ENCODE data around the gene CBFA2T2.
"Not testable (repeated sequence)": the region's sequence is repeated elsewhere in the genome, so short reads cannot be mapped to it uniquely, and the experiment has no call there.

CBFA2T2 gene

DNA sequence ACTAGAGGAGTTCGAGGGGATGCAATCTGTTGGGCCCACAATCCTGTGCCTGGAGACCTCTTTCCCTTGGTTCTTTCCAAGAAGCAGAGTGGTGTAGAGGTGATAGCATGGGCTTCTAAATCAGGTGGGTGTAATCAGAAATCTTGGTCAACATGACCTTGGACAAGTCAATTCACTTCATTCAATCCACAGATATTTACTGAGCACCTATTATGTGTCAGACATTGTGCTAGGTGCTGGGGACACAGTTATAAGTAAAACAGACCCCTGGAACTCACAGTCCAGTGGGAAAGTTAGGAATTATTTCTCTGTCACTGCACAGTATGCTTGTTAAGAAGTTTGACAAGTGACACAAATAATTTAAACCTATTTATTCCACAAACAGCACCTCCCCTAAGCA, 199.6 kb downstream of the CBFA2T2 start:
- no peak for DNase-seq (ENCODE audit: low spot score)
- TF ChIP-seq, protein P1, sequence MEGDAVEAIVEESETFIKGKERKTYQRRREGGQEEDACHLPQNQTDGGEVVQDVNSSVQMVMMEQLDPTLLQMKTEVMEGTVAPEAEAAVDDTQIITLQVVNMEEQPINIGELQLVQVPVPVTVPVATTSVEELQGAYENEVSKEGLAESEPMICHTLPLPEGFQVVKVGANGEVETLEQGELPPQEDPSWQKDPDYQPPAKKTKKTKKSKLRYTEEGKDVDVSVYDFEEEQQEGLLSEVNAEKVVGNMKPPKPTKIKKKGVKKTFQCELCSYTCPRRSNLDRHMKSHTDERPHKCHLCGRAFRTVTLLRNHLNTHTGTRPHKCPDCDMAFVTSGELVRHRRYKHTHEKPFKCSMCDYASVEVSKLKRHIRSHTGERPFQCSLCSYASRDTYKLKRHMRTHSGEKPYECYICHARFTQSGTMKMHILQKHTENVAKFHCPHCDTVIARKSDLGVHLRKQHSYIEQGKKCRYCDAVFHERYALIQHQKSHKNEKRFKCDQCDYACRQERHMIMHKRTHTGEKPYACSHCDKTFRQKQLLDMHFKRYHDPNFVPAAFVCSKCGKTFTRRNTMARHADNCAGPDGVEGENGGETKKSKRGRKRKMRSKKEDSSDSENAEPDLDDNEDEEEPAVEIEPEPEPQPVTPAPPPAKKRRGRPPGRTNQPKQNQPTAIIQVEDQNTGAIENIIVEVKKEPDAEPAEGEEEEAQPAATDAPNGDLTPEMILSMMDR (IDR thresholded peaks at IDR 0.05; ENCODE audit: extremely low read depth, missing control alignments) = no peak

DNA sequence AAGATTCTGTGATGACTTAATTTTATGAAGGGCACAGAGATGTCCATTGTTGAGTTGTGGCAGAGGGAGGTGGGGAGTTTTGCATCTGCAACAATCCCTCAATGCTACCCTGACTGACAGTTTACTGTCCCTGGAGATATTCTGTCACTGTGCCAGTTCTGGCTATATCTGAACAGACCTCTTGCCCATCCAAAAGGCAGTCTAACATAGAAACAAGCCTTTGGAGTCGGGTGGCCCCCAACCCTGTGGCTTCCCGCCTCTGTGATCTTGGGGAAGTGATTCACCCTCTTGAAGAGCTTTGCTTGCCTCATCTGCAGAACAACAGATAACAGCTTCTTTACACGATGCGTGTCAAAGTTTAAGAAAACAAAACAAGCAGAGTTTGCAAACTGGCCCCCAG, 200.1 kb downstream of the CBFA2T2 start:
- no peak for DNase-seq (ENCODE audit: low spot score)
- TF ChIP-seq, protein P1 (IDR thresholded peaks at IDR 0.05; ENCODE audit: extremely low read depth, missing control alignments) = no peak

DNA sequence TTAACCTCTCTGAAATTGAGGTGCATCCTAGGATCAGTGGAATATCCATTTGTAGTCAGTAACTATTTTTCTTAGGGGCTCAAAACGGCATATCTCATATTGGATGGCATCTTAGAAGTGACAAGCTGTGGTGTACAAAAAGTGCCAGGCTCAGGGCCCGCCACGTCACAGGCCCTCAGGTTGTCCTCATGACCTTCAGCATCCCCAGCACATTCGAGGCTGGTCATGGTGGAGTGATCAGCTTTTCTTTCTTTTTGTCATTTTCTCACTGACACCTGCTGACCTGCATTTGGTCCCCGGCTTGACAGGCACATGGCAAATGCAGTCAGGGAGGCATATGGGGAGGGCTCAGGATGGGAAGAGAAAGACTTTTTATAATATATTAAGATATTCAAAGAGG, 203.4 kb downstream of the CBFA2T2 start:
- TF ChIP-seq, protein P1 (IDR thresholded peaks at IDR 0.05; ENCODE audit: extremely low read depth, missing control alignments) = no peak
- DNase-seq (ENCODE audit: low spot score) = no peak

DNA sequence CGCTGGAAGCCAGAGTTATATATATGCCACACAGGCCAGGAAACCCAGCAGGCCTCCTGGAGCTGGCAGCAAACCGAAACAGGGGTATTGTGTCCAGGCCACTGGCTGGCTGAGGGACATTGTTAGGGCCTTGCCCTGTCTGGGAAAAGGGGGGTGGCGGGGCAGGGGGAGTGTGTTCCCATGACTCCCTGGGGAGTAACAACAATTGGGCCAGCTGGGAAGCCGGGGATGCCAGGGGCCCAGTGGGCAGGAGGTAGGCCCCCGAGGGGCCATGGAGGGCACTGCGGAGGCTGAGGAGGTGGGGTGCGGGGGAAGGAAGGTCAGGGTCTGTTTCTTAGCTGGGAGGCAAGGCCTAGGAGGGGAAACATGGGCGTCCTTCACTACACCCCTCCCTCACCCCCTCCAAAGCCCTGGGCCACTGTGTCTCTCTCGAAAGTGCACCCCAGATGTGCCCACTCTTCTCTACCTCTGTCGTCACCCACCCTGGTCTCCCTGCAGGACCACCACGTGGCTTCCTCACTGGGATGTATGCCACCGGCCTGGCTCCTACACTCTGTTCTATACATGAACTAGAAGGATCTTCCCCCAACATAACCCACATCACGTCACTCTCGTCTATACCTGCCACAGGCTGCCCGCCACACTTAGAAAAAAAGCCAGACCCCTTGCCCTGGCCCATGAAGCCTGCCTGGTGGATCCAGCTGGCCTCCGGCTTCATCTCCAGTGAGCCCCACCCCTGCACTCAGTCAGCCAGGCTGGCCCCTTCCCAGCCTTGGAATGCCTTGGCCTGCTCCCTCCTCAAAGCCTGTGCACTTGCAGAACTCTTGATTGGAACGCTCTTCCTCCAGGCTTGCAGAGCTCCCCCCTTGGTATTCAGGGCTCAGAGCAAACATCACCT, 204.1 kb downstream of the CBFA2T2 start:
- DNase-seq (ENCODE audit: low spot score) = no peak

DNA sequence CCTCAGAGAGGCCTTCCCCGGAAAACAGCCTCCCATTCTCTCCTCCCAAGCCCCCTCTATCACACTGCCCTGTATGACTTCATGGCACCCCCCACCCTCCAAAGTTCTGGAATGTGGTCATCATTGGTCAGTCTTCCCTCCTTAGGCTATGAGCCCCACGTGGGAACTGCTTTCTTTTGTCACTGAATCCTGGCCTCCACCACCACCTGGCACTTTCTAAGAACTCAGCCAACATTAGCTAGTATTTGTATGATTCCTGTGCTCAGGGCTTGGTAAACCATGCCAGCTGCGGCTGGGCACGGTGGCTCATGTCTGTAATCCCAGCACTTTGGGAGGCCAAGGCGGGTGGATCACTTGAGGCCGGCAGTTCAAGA, 204.7 kb downstream of the CBFA2T2 start:
- no peak for DNase-seq (ENCODE audit: low spot score)

More for the DNA sequence above, 204.1 kb downstream of the CBFA2T2 start:
- TF ChIP-seq, protein P1 (IDR thresholded peaks at IDR 0.05; ENCODE audit: extremely low read depth, missing control alignments) = no peak

DNA sequence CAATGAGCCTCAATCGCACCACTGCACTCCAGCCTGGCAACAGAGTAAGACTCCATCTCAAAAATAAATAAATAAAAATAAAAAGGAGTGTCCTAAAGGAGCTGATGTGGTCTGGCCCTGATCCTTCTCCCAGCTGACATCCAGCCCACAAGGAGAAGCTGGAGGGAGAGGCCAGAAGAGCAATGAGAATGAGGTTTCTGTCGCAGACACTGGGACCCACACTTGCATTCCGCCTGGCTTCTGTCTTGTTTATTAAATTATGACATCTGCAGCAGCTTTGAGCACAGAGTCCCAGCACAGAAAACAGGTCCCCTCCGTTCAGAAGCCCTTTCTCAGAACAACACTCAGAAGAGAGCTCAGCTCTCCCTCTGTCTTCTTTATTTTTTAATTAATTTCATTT, 206.6 kb downstream of the CBFA2T2 start:
- DNase-seq (ENCODE audit: low spot score) = no peak
- TF ChIP-seq, protein P1 (IDR thresholded peaks at IDR 0.05; ENCODE audit: extremely low read depth, missing control alignments) = no peak

More for the DNA sequence above, 204.7 kb downstream of the CBFA2T2 start:
- TF ChIP-seq, protein P1 (IDR thresholded peaks at IDR 0.05; ENCODE audit: extremely low read depth, missing control alignments) = no peak

DNA sequence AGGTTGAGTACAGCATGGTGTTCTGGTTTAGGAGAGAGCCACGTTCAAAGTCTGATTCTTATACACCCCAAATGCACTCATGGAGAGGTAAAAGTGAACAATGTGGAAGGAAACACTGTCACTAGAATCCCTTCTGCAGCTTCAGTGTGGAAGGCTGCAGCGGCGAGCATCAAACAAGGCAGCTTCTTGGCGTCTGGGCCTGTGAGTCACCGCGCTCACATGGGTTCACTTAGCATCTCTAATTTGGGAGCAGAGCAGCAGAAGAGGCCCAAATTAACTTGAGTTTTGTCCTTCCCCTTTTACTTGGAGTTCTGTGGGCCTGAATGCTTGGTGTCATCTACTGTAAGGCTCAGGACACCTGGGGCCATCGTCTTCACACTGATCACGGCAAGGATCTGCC, 207.2 kb downstream of the CBFA2T2 start:
- TF ChIP-seq, protein P1 (IDR thresholded peaks at IDR 0.05; ENCODE audit: extremely low read depth, missing control alignments) = no peak
- no peak for DNase-seq (ENCODE audit: low spot score)

DNA sequence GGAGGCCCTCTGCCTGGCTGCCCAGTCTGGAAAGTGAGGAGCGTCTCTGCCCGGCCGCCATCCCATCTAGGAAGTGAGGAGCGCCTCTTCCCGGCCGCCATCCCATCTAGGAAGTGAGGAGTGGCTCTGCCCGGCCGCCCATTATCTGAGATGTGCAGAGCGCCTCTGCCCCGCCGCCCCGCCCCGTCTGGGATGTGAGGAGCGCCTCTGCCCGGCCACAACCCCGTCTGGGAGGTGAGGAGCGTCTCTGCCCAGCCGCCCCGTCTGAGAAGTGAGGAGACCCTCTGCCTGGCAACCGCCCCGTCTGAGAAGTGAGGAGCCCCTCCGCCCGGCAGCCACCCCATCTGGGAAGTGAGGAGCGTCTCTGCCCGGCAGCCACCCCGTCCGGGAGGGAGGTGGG, 209.1 kb downstream of the CBFA2T2 start:
- DNase-seq (ENCODE audit: low spot score) = not testable (repeated sequence)

Measured in GM20000 (cell line).